ENCODE results near the gene SCAMP2. TPM values are rescaled to one million over a fixed set of nuclear protein-coding genes. Genes with fewer than 3 reads are reported as not detected.

Gene SCAMP2
- total RNA-seq, 1 donor: 67.6 TPM

DNA sequence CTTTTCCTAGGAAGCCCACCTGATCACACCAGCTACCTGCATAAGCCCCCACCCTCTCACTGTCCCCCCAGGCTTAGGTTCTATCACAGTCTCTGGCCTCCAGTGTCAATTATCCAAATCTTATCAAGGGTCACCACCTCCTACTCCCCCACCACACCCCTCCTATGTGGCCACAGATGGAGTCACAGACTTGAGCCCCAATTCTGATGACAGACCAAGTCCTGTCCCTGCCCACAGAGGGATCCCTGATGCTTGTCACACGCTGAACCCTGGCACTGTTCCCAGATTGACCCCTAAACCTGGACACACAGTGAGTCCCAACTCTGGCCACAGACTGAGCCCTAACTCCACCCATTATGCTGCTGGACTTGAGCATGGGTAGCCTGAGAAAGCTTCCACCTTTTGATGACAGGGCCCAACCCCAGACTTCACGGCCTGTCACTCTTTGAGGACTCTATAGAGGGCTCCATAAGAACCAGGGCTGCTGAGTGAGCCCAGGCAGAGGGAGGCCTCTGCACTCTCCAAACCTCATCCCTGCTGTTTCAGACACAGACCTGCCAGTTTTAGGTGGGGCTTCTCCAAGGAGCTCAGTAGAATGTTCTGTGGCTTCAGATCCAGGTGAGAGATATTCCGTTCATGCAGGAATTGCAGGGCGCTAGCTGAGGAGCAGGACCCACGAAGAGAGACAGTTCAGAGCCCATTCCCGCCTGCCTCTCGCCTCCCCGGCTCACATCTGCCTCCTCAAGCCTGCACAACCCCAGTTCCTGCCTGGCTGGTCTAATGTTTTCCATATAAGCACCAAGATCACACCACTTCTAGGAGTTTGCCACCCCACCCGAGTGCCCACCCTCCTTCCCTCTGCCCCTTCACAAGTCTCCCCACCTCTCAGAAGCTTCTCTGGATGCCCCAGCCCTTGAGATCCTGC is 32.1 kb downstream of the SCAMP2 start:
- DNase-seq (ENCODE audit: low read depth in 2 of 3, low spot score in 2 of 3): no peak

DNA sequence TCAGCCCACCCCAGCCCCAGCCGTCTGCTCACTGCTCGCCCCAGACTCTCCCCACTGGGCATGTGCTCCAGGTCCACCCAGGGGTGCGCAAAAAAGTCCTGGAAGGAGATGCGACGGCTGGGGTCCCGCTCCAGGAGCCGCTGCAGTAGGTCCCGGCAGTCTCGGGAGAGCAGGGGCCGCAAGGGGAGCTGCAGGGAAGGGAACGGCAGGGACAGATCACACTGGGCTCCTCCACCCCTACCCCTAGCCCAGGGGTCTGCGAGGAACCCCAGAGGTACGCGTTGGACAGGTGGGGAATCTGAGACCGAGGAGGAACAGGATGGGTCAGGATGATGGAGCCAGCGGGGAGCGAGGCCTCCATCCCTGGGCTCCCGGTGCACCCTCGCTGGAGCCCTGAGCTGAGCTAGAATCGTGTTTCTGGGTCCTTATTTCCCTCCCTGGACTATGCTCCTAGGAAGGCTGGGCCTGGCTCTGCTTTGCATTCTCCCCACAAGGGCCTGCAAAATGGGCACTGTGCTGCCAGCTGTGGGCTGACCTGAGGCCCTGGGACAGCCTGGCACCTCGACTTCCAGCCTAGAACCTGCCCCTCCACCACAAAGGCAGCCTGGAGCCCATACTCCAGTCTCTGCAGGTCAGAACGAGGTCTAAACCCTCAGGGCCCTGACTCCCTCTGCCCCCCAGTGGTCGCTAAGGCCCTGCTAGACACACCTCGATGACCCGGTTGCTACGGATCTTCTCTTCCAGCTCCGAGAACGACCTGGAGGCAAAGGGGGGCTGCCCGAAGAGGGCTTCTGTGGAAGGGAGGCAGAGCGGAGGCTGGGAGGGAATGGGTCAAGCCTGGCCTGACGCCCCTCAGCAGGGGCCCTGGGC is 33.4 kb downstream of the SCAMP2 start:
- no peak for DNase-seq (ENCODE audit: low read depth in 2 of 3, low spot score in 2 of 3)

DNA sequence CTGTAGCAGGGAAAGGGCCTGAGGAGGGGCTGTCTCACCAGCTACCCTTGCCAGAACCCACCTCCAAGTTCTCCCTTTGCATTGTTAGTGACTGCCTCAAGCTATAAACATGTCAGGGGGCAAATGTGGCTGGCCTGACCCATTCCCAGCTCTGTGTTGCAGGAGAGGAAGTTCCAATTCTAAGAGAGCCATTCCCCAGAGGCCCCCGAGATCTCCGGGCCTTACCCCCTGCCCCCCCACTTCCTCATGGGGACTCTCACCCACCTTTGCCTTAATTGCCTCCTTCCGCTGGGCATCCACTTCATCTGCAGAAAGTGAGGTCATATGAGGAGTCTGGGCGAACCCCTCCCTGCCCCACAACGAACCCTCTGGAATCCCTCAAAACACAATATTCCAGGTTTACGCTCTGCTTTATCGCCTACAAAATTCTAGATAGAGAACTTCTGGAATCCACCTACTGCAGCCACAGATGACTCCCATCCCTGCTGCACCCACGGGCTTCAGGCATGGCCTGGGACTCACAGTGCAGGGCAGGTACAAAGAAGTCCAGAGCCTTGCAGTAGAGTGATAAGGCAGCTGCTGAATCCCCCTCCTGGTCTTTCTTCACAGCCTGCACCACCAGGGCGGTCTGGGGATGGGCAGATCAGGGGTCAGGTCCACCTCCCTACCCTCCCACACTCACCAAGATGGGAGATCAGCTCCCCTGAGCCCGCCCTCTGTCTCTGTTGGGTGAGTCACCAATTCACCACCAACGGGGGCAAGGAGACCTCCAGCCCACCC is 34.2 kb downstream of the SCAMP2 start:
- DNase-seq (ENCODE audit: low read depth in 2 of 3, low spot score in 2 of 3): no peak

DNA sequence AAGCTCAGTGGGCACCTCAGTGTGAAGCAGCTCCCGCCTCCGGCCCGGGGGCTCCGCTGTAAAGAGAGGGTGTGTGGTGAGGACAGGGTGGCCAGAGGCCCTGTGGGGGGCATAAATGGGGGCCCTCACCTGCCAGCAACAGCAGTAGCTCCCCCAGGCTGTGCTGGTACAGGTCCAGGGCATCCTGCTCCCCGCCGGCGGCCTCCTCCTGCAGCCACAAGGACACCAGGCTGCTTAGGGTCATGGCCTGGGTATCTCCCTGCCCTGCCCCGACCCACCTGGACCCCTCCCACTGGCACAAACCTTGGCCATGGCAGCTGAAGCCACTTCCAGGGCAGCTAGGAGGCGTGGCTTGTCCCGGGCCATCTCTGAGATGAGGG is 35.0 kb downstream of the SCAMP2 start:
- no peak for DNase-seq (ENCODE audit: low read depth in 2 of 3, low spot score in 2 of 3)

DNA sequence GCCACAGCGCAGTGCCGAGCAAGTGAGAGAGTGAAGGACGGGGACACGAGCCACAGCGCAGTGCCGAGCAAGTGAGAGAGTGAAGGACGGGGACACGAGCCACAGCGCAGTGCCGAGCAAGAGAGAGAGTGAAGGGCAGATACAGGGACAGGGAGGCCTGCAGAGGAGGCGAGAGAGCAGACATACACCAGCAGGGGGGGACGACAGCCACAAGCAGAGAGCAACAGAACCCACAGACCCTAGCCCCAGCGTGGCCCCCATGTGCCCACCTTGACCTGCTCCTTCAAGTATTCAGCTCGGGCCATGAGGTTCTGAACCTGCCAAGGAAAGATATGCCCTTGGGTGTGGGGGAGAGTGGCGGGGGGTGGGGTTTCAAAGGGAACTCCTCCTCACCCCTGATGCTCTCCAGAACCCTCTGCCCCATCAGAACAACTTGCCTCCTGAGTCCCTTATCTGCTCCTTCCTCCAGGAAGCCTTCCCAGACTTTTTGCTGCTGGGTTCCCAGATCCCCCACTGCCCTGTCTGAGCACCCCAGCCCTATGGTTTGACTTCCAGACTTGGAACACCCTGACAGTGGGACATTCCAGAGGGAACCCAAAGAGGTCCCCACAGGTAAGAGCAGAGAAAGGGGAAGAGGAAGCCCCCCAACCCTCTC is 35.6 kb downstream of the SCAMP2 start:
- DNase-seq (ENCODE audit: low read depth in 2 of 3, low spot score in 2 of 3): no peak

DNA sequence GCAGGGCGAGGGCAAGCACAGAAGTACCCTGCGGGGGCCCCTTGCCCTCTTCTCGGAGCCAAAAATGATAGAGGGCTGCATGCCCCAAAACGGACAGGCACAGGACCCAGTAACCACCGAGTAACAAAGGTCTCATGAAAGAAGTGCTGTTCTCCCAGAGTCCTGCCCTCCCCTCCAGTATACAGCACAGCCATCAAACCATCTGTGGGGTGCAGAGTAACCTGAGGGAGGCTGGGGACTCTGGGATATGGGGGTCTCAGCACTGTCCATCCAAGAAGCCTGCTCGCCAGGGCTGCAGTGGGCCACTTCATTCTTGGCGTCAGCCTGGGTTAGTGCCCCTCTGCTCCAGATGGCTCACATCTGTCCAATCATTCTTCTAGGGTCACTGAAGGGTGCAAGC is 36.3 kb downstream of the SCAMP2 start:
- DNase-seq (ENCODE audit: low read depth in 2 of 3, low spot score in 2 of 3): no peak

DNA sequence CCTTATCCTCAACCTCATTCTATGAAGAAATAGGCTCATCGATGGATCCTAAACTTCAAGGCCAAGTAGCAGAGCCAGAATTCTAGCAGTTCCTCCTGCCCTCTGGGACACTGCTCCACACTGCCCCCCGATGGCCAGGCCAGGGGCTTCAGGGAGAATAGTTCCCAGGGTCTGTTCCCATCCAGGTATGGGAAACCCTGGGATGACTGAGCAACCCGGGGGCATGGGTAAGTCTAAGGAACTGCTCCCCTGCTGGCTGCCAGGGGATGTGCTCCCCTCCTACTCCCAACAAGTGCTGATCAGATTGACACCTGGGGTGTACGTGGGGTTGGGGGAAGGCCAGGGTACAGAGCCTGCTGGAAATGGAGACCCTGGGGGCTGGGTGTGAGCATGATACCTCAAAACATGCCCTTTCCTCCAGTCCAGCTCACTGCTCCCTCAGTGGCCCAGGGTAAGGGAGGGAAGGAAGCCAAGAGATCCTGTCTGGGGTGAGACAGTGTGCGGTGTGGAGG is 37.8 kb downstream of the SCAMP2 start:
- DNase-seq (ENCODE audit: low read depth in 2 of 3, low spot score in 2 of 3): peak in 2 of 3 donors; percentile 32 to 49

DNA sequence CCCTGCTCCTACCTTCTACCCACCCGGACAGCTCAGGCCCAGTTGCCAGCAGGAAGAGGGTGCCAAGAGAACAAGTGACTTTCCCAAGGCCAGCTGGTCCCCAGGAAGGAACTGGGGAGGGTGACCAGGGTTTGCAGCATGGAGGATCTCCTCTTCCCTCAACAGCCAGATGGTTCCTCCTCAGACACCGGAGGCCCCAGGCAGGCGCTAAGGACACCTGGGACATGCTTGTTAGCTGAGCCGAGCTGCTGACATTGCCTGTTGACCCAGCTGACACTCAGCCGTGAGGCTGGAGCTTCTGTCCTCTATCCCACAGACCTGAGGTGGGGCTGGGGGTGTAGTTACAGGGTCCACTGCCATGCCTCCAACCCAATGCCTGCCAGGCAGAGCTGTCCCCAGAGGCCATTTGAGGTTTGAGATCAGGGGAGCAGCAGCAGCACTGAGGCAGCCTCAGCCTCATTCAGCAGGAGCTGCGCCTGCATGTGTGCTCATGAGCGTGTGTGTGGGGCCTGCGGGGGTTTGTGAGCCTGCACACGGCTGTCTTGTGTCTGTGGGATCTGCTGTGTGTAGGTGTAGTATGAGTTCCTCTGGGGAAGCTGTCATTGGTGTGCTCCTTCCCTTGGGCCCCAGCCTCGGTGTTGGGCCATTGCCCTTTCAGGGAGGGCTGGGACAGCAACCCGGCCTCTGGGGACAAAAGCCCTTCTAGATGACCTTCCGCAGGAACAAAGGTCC is 39.6 kb downstream of the SCAMP2 start:
- DNase-seq (ENCODE audit: low read depth in 2 of 3, low spot score in 2 of 3): peak in 1 of 3 donors; percentile 38

DNA sequence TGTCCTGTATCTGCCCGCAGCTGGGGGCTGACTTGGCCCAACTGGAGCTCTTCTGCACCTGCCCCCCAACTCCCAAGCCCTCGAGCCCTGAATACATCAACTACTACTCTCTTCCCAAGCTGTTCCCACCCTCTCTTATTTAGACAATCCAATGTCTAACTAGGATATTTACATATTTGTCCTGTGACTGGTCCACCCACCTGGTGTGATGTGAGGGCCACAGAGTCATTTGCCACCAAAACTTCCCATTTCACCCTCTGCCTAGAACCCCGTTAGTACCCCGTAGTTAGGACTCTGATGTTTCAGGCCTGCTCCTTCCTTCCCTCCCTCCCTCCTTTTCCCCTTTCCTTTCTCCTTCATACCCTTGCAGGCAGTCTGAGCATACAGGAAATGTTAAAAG is 40.3 kb downstream of the SCAMP2 start:
- no peak for DNase-seq (ENCODE audit: low read depth in 2 of 3, low spot score in 2 of 3)

DNA sequence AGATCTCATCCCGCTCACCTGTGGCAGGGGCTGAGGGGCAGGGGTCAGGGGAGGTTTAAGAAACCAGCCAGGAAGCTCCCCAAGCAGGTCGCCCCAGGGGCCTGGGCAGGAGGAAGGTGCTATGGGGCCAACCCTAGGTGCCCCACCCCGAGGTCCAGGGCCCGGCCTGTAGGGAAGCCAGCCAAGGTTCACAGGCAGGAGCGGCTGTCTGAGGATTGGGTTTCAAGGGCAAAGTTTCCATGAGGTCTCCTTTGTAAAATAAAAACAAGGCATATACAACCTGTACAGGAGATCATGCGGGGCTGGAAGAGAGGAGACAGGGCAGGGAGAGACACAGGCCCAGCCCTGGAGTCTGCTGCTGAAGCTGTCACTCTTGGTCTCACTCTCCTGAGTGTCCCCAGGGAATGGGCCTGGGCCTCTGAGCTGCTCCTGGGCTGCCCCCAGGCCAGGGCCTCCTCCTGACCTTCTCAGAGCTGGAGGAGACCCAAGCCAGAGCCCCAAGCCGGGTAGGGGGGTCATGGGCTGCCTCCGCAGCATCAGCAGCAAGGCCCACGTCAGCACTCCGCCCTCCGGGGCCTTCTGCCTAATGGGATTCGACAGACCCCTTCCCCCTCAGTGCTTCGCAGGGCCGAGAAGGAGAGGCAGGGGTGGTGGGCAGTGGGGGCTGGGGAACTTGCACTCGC is 41.2 kb downstream of the SCAMP2 start:
- no peak for DNase-seq (ENCODE audit: low read depth in 2 of 3, low spot score in 2 of 3)

DNA sequence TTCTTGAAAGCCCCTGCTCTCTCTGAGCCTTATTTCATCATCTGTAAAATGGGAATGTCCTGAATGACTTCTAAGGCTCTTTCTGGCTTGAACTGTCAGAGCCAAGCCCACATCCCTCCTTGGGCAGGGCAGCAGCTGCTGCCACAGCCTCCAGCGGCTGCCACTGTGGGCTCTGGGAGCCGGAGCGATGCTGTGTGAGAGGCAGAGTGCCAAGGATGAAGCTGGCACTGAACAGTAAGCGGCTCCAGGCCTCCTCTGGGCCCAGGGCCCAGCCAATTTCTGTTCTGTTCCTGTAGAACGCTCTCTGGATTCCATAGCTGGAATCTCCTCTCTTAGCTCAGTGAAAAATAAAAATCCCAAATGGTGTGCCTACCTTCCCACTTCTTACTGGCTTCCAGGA is 42.3 kb downstream of the SCAMP2 start:
- DNase-seq (ENCODE audit: low read depth in 2 of 3, low spot score in 2 of 3): no peak

DNA sequence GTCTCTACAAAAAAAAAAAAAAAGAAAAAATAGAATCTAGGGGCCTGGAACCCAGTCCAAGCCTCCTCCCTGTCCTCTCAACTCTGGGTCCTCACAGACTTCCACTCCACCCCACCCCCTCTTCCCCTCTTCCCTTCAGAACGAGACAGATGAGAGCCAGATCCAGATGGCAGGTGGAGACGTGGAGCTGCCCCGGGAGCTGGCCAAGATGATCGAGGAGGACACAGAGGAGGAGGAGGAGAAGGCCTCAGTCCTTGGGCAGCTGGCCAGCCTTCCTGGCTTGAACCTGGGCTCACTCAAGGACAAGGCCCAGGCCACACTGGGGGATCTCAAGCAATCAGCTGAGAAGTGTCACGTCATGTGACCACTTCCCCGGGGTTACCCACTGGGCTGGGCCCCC is 43.2 kb downstream of the SCAMP2 start:
- no peak for DNase-seq (ENCODE audit: low read depth in 2 of 3, low spot score in 2 of 3)

DNA sequence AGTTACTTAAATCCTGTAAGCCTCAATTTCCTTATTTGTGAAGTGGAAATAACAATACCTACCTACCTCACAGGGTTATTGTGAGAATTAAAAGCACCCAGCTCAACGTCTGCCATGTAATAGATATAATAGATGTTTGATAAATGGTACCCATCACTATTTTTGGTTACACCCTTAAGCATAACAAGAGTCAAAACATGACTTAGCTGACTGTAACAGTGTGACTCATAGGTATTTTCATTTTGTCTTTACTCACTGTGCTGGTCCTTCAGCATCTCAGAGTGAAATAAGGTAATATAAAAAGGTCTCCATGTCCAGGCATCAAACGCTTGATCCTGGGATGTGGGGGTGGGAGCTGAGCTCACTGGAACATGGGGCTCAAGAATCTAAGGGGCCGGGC is 43.7 kb downstream of the SCAMP2 start:
- DNase-seq (ENCODE audit: low read depth in 2 of 3, low spot score in 2 of 3): no peak

DNA sequence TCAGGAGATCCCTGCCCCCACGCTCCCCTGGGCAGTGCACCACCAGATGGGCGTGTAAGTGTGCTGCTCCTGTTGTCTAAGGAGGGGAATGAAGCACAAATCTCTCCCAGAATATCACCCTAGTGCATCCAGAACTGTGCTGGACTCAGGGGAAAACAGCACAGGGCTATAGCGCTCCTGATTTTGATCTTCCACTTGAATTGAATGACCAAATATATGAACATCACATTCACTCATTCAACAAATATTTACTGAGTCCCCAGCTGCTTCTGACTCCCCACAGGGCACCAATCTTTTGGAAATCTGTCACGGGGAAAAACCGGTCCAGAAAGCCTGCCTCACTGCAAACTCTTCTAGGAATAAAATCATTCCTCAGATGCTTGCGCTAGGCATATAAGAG is 44.3 kb downstream of the SCAMP2 start:
- DNase-seq (ENCODE audit: low read depth in 2 of 3, low spot score in 2 of 3): no peak

DNA sequence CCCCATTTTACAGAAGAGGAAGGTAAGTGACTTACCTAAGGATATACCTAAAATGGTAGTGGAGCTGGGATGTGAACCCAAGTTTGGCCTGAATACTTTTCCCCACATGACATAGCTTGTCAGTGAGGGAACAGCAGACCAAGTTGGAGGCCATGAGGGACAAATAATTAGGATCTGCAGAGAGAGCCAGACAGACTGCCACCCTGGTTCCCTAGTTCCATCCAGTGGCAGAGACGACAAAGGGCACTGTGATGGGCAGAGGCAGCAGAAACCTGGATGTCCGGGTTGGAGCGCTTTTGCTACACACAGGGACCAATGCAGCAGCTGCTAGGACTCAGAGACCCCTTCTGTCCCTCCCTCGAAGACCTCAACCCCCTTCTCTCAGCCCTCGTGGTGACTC is 45.6 kb downstream of the SCAMP2 start:
- no peak for DNase-seq (ENCODE audit: low read depth in 2 of 3, low spot score in 2 of 3)

DNA sequence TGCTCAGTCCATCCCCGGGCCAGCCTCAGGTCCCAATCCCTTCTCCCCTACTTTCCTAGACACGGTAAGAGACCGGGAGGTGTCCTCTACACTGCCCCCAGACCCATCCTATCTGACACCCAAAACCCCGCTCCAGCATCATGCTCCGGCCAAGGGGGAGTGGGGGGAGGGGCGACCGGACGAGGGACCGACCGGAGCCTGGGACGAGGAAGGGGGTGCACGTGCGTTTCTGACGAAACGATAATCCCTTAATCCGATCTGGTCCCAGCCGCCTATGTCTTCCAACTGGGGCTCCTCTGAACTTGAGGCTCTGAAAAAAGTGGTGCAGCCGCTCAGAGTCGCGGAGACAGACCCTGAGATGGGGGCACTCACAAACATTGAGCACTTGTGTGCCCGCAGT is 46.2 kb downstream of the SCAMP2 start:
- no peak for DNase-seq (ENCODE audit: low read depth in 2 of 3, low spot score in 2 of 3)

DNA sequence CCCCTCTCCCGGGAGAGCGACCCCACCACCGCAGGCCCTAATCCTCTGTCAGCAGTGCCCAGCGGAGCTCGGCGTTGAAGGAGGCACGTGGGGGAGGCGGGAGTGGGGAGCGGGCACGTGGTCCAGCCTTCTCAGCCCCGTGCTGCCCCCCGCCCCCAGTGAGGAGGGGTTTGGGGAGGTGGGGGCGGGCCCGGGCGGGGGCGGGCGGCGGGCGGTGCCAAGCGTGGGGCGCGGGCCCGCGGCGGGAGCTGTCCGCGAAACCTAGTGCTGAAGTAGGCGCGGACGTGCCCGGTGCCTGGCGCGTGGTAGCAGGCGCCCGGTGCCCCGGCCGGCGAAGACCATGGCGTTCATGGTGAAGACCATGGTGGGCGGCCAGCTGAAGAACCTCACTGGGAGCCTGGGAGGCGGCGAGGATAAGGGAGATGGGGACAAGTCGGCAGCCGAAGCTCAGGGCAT is 46.8 kb downstream of the SCAMP2 start, which contains the start of gene CPLX3:
Gene CPLX3, plus strand, starts transcription at position 264 of the 456 bp plus-strand sequence. Its CDS starts 77 bp downstream, at position 341.
- peak; percentile 22 to 62 (median 53) for DNase-seq (ENCODE audit: low read depth in 2 of 3, low spot score in 2 of 3)

DNA sequence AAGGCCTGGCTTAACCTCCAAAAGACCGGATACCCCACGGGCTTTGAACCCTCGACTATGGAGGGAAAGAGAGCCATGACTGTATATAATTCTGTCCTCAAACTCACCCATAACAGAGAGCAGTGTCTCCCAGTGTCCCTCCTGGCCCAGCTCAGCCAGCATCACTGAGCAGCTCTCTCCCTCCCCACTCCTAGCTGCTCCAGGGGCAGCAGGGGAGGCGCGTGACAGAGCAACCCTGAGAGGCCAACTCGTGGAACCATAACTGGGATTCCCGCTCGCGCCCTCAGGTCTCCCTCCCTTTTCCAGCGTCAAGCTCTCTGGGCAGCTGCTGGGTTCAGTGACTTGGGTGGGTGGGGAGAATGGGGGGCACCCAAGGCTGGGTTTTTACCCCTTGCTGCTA is 47.3 kb downstream of the SCAMP2 start:
- DNase-seq (ENCODE audit: low read depth in 2 of 3, low spot score in 2 of 3): no peak

DNA sequence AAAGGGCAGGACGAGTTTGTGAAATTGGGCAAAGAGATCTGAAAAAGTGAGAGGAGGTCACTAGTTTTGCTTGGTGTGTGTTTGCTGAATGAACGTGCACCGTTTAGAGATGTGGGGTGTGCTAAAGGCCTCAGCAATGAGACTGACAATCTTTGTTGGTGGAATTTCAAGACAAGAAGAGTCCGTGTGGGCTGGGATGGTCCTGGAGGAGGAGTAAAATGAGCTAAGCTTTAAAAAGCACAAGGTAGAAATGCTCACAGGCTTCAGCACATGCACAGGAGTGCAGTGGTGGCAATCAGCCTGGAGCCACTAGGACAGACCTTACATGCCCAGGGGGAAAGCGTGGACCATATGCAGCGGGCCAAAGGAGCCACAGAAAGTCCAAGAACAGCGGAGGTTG is 48.2 kb downstream of the SCAMP2 start:
- no peak for DNase-seq (ENCODE audit: low read depth in 2 of 3, low spot score in 2 of 3)
